Measurements from ENCODE around the gene HEATR9.

The HEATR9 gene

DNA sequence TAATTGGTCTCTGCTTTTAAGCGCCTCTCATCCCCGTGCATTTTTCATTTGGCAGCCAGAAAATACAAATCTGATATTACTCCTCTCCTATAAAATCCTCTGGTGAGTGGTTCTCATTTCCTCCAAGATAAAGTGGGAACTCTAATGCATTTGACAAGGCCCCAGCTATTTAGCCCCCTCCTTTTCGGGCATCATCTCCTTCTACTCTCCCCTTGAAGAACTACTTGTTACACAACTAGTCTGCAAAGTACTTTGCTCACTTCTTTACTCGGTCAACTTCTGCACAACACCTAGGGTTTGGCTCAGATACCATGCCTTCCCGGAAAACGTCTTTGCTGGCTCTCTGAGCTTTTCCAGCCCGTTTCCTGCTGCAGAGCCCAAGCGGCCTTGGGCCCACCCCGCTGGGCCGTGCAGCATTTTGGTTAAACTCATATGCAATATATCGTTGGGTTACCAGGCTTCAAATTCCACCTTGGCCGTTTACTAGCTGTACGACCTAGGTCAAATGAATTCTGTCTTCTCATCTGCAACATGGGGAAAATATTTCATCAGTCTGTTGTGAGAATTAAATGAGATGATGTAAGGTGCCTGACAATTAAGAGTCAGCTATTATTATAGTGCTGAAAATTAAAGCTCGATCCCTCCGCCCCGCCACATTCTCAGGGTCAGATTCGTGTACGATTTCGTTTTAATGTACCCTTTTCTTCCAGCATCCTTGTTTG, 60.3 kb downstream of the HEATR9 start:
- DNase-seq, result no peak

DNA sequence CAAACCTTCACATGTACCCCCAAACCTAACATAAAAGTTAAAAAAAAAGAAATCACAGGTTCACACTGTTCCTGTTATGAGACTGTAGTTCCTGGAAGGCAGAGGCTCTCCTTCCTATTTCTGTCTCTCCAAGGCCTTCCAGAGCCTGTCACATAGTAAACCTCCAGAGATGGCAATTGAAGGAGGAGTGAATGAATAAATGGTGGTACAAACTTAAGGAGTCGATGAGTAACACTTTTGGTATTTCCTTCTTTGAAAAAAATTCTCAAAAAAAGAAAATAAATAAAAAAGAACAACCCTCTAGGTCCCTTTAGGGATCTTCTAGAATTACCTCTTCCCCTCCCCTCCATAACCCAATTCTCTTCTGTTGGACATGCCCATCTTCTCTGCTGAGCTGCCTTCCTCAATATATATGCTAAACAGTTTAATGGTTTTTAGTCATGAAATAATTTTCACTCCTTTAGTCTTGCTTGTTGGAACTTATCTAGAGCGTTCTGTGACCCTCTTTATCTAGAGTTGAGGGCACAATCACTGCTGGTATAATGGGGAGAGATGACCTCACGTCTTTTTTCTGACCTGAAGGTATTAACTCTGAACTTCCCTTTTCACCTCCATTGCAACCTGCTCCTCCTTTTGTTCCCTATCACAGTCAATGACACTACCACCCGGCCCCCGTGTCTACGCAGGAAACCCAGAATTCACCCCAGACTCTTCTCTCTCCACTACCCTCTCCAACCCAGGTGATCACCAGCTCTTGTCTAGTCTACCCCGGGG, 61.1 kb downstream of the HEATR9 start:
- DNase-seq, result no peak

All from eye (tissue), 1 donor.